ENCODE measurements around the gene ARPC4. TPM values are rescaled to one million over a fixed set of nuclear protein-coding genes. Genes with fewer than 3 reads are reported as not detected.

Gene ARPC4
- total RNA-seq, 2 donors from 2014 or later = 150 to 153 TPM

- WGBS, 2 experiments (ENCODE audit: insufficient coverage in 1 of 2, insufficient read length in 1 of 2) = 93 to 96% methylated on average over 5 to 6 of the region's 6 CpGs
- Histone ChIP-seq H3K4me1 (ENCODE audit: control insufficient read depth, insufficient read depth, low read length) (no peaks in the 10 kb centered on the region), H3K4me3 (ENCODE audit: low read length) (no peak overlapping the region), H3K36me3 (ENCODE audit: control insufficient read depth, insufficient read depth, low read length) (peaks cover 64% of the 10 kb centered on the region), H3K9me3 (ENCODE audit: control insufficient read depth, low read length) (no peaks in the 10 kb centered on the region), H3K9ac (ENCODE audit: extremely low read depth, low read length, poor library complexity, severe bottlenecking) (no peak overlapping the region), H3K27me3 (ENCODE audit: control insufficient read depth, insufficient read depth, low read length, poor library complexity, severe bottlenecking) (no peaks in the 10 kb centered on the region), H3K27ac (ENCODE audit: low read depth, low read length) (no peak overlapping the region)
- no peak for TF ChIP-seq CTCF (conservative IDR thresholded peaks at IDR 0.05)
- Mint-ChIP-seq H3K36me3 (ENCODE audit: low read depth) (peaks cover 64% of the 10 kb centered on the region), H3K4me1 (peaks cover 4% of the 10 kb centered on the region), H3K4me3 (no peak overlapping the region), H3K9me3 (no peaks in the 10 kb centered on the region), H3K27ac (peak overlapping the region; percentile 10), H3K27me3 (ENCODE audit: insufficient read depth) (no peaks in the 10 kb centered on the region)
- DNase-seq = no peak
Measured at GRCh38 chr3:9787714-9788113, 5.2 kb upstream of the ARPC4 start.

GRCh38 chr3:9791127-9791526, 1.8 kb upstream of the ARPC4 start:
- no peak for TF ChIP-seq CTCF (conservative IDR thresholded peaks at IDR 0.05)
- no peak for DNase-seq
- H3K27me3 Mint-ChIP-seq (ENCODE audit: insufficient read depth) = no peaks in the 10 kb centered on the region
- peak overlapping the region; percentile 92 for H3K4me3 Mint-ChIP-seq
- Histone ChIP-seq H3K27ac (ENCODE audit: low read depth, low read length) (no peak overlapping the region), H3K4me3 (ENCODE audit: low read length) (peak overlapping the region; percentile 90), H3K9me3 (ENCODE audit: control insufficient read depth, low read length) (no peaks in the 10 kb centered on the region), H3K4me1 (ENCODE audit: control insufficient read depth, insufficient read depth, low read length) (no peaks in the 10 kb centered on the region), H3K27me3 (ENCODE audit: control insufficient read depth, insufficient read depth, low read length, poor library complexity, severe bottlenecking) (no peaks in the 10 kb centered on the region), H3K9ac (ENCODE audit: extremely low read depth, low read length, poor library complexity, severe bottlenecking) (no peak overlapping the region), H3K36me3 (ENCODE audit: control insufficient read depth, insufficient read depth, low read length) (peaks cover 53% of the 10 kb centered on the region)
- 94 to 98% methylated on average over 11 of the region's 11 CpGs for whole genome bisulfite sequencing, 2 experiments (ENCODE audit: insufficient coverage in 1 of 2, insufficient read length in 1 of 2)
- H3K9me3 Mint-ChIP-seq = no peaks in the 10 kb centered on the region
- peaks cover 49% of the 10 kb centered on the region for H3K36me3 Mint-ChIP-seq (ENCODE audit: low read depth)
- no peak overlapping the region for H3K27ac Mint-ChIP-seq
- H3K4me1 Mint-ChIP-seq = peaks cover 11% of the 10 kb centered on the region

- H3K27me3 Mint-ChIP-seq (ENCODE audit: insufficient read depth) = no peaks in the 10 kb centered on the region
- H3K4me1 Mint-ChIP-seq = peaks cover 11% of the 10 kb centered on the region
- Histone ChIP-seq H3K27ac (ENCODE audit: low read depth, low read length) (peak overlapping the region; percentile 99), H3K4me3 (ENCODE audit: low read length) (peak overlapping the region; percentile 90), H3K27me3 (ENCODE audit: control insufficient read depth, insufficient read depth, low read length, poor library complexity, severe bottlenecking) (no peaks in the 10 kb centered on the region), H3K36me3 (ENCODE audit: control insufficient read depth, insufficient read depth, low read length) (peaks cover 47% of the 10 kb centered on the region), H3K9ac (ENCODE audit: extremely low read depth, low read length, poor library complexity, severe bottlenecking) (peak overlapping the region; percentile 95), H3K4me1 (ENCODE audit: control insufficient read depth, insufficient read depth, low read length) (no peaks in the 10 kb centered on the region), H3K9me3 (ENCODE audit: control insufficient read depth, low read length) (no peaks in the 10 kb centered on the region)
- TF ChIP-seq CTCF (conservative IDR thresholded peaks at IDR 0.05) = no peak
- peak overlapping the region; percentile 92 for H3K4me3 Mint-ChIP-seq
- WGBS, 2 experiments (ENCODE audit: insufficient coverage in 1 of 2, insufficient read length in 1 of 2) = 18 to 62% methylated on average over 4 to 14 of the region's 14 CpGs
- H3K9me3 Mint-ChIP-seq = no peaks in the 10 kb centered on the region
- peak overlapping the region; percentile 100 for H3K27ac Mint-ChIP-seq
- no peak for DNase-seq
- H3K36me3 Mint-ChIP-seq (ENCODE audit: low read depth) = peaks cover 46% of the 10 kb centered on the region
Measured at GRCh38 chr3:9791790-9792404, 985 bp upstream of the ARPC4 start.
